ENCODE measurements around the gene CD86. TPM values are rescaled to one million over a fixed set of nuclear protein-coding genes. Genes with fewer than 3 reads are reported as not detected.

The CD86 gene
- total and polyA plus RNA-seq, 10 donors = 9.8 to 41.8 (median 25.3) TPM

GRCh38 chr3:122111974-122112373, 56.8 kb downstream of the CD86 start:
- H3K27me3 ChIP-seq (replicated peaks in 1 of 7) = no peaks in the 10 kb centered on the region
- intact Hi-C loops (cut with DNase I; ENCODE audit: low total_unique reads) = no loop called here

GRCh38 chr3:122112754-122113153, 57.6 kb downstream of the CD86 start:
- intact Hi-C loops (cut with DNase I; ENCODE audit: low total_unique reads) = no loop called here
- Histone ChIP-seq H3K4me1 (no peaks in the 10 kb centered on the region), H3K9me3 (no peaks in the 10 kb centered on the region), H3K27ac (no peak overlapping the region), H3K27me3 (replicated peaks in 1 of 7) (no peaks in the 10 kb centered on the region), H3K36me3 (peaks cover 0 to 13% (median 0%) of the 10 kb centered on the region in 6 donors), H3K4me3 (no peak overlapping the region)
- no peak for DNase-seq
- TF ChIP-seq CTCF (IDR thresholded peaks at IDR 0.05 in 8 of 11, conservative IDR thresholded peaks at IDR 0.05 in 3 of 11) = no peak
- no peak for TF ChIP-seq POLR2A (IDR thresholded peaks at IDR 0.05)
- TF ChIP-seq POLR2AphosphoS5 (IDR thresholded peaks at IDR 0.05) = no peak
- WGBS, 5 donors = 56 to 68% (median 60%) methylated on average over 1 of the region's 1 CpG

More at GRCh38 chr3:122111974-122112373, 56.8 kb downstream of the CD86 start:
- H3K4me3 ChIP-seq = no peak overlapping the region
- DNase-seq = no peak
- H3K9me3 ChIP-seq = no peaks in the 10 kb centered on the region
- no peaks in the 10 kb centered on the region for H3K4me1 ChIP-seq
- TF ChIP-seq CTCF (IDR thresholded peaks at IDR 0.05 in 8 of 11, conservative IDR thresholded peaks at IDR 0.05 in 3 of 11) (no peak), POLR2AphosphoS5 (IDR thresholded peaks at IDR 0.05) (no peak), POLR2A (IDR thresholded peaks at IDR 0.05) (no peak)
- 17 to 36% (median 24%) methylated on average over 1 of the region's 1 CpG for WGBS, 5 donors
- H3K36me3 ChIP-seq = peaks cover 0 to 21% (median 0%) of the 10 kb centered on the region in 6 donors
- H3K27ac ChIP-seq = no peak overlapping the region

GRCh38 chr3:122123850-122124249, 68.7 kb downstream of the CD86 start:
- WGBS, 5 donors = 63 to 92% (median 84%) methylated on average over 1 of the region's 1 CpG
- Histone ChIP-seq H3K9me3 (peaks cover 0 to 17% (median 6%) of the 10 kb centered on the region in 8 donors), H3K27me3 (replicated peaks in 1 of 7) (no peaks in the 10 kb centered on the region), H3K4me1 (no peaks in the 10 kb centered on the region), H3K27ac (no peak overlapping the region), H3K36me3 (peaks cover 0 to 9% (median 0%) of the 10 kb centered on the region in 6 donors), H3K4me3 (no peak overlapping the region)
- no peak for DNase-seq
- intact Hi-C loops (cut with DNase I; ENCODE audit: low total_unique reads) = no loop called here
- TF ChIP-seq POLR2A (IDR thresholded peaks at IDR 0.05) (no peak), CTCF (IDR thresholded peaks at IDR 0.05 in 8 of 11, conservative IDR thresholded peaks at IDR 0.05 in 3 of 11) (no peak), POLR2AphosphoS5 (IDR thresholded peaks at IDR 0.05) (no peak)

- H3K4me3 ChIP-seq = no peak overlapping the region
- H3K27me3 ChIP-seq (replicated peaks in 1 of 7) = no peaks in the 10 kb centered on the region
- TF ChIP-seq POLR2A (IDR thresholded peaks at IDR 0.05) = no peak
- TF ChIP-seq POLR2AphosphoS5 (IDR thresholded peaks at IDR 0.05) = no peak
- TF ChIP-seq CTCF (IDR thresholded peaks at IDR 0.05 in 8 of 11, conservative IDR thresholded peaks at IDR 0.05 in 3 of 11) = no peak
- no peak for DNase-seq
- intact Hi-C loops (cut with DNase I; ENCODE audit: low total_unique reads) = no loop called here
- 87 to 90% (median 89%) methylated on average over 7 of the region's 7 CpGs for WGBS, 5 donors
- no peaks in the 10 kb centered on the region for H3K9me3 ChIP-seq
- no peaks in the 10 kb centered on the region for H3K36me3 ChIP-seq
- H3K4me1 ChIP-seq = no peaks in the 10 kb centered on the region
- H3K27ac ChIP-seq = no peak overlapping the region
Measured at GRCh38 chr3:122132949-122133540, 77.9 kb downstream of the CD86 start.

Data from spleen (tissue), 11 donors.